Esophagus squamous epithelium (tissue), 5 donors: ENCODE measurements around the gene MXD3. TPM values are rescaled to one million over a fixed set of nuclear protein-coding genes. Genes with fewer than 3 reads are reported as not detected.

Experiments
- DNase-seq: peaks from one replicate; lab custom pipeline; 2025; lab: John Stamatoyannopoulos, UW
- H3K27ac ChIP-seq, 4 donors: fragments of 200-600 bp; sonication (generic); one replicate each; pipeline ENCODE4 v1.5.1; 2016 to 2019; ENCODE audit warnings: mild to moderate bottlenecking in 1 of 4
- H3K27me3 ChIP-seq, 4 donors: fragments of 200-600 bp; sonication (generic); 1 replicate in 3 of 4; 2 replicates in 1 of 4; pipeline versions ENCODE4 v1.5.1 to v1.6.0; 2017 to 2021; ENCODE audit warnings: antibody characterized with exemption in 1 of 4
- H3K36me3 ChIP-seq, 3 donors: fragments of 200-600 bp; sonication (generic); one replicate each; pipeline ENCODE4 v1.5.1; 2016 to 2019
- H3K4me1 ChIP-seq, 3 donors: fragments of 200-600 bp; sonication (generic); one replicate each; pipeline ENCODE4 v1.5.1; 2017 to 2019
- H3K4me3 ChIP-seq, 4 donors: fragments of 200-600 bp; sonication (generic); 1 replicate in 3 of 4; 2 replicates in 1 of 4; pipeline ENCODE4 v1.5.1; 2016 to 2019; ENCODE audit warnings: mild to moderate bottlenecking in 2 of 4, moderate library complexity in 1 of 4
- H3K9me3 ChIP-seq, 3 donors: fragments of 200-600 bp; sonication (generic); one replicate each; pipeline ENCODE4 v1.5.1; 2016 to 2019
- POLR2A ChIP-seq, 4 donors: fragments of 450-650 bp; IDR thresholded peaks; one replicate each; pipeline ENCODE4 v1.6.1; 2017; ENCODE audit warnings: antibody characterized with exemption in 4 of 4, mild to moderate bottlenecking in 4 of 4, moderate library complexity in 3 of 4
- WGBS, 2 donors: methylation state at CpG; one replicate each; pipeline ENCODE4 v1.1.5; 2018; 5-methylcytosine and 5-hydroxymethylcytosine counted together
- intact Hi-C: fragments of 100-400 bp; cut with DNase I; formaldehyde crosslinking; loops from one replicate; pipeline ENCODE4 v1.15.0; 2022
- total RNA-seq, 4 donors: library from RNA; depleted of rRNA; stranded (reverse); fragments of >200 nt; gene quantifications; one replicate each; pipeline ENCODE4 v1.1.0, GENCODE V29; 2016
- TF ChIP-seq, protein P1 (sequence below), 6 experiments: fragments of 450-650 bp in 4 of 6; fragments of 200-600 bp in 2 of 6; sonication (generic) in 2 of 6; IDR thresholded peaks; one replicate each; pipeline ENCODE4 v1.5.1; 2016 to 2019; ENCODE audit warnings: antibody characterized with exemption in 6 of 6, mild to moderate bottlenecking in 4 of 6, moderate library complexity in 4 of 6
- donor health status: DM: yes; HTN: yes; CAD: no.

MXD3 gene
- total RNA-seq, 4 donors from 2014 or later: 7.4 to 15.3 (median 9.5) TPM

DNA sequence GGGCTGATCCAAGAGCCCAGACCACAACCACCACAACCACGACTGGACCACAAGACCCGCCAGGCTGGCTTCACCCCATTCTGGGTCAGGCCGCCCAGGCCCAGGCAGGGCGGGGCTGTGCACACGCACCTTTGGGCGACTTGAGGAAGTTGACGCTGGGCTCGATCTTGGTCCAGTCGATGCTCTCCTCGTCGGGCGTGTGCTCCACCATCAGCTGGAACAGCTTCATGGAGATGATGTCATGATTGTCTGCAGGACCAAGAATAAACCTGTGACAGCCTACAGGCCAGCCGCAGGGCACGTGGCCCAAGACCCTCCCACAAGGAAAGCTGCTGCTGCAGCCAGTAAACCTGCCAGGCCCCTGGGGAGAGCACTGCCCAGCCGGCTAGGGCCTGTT is 22.5 kb upstream of the MXD3 start:
- H3K4me3 ChIP-seq: no peak overlapping the region
- H3K36me3 ChIP-seq: peaks cover 55 to 100% (median 75%) of the 10 kb centered on the region in 3 donors
- no peaks in the 10 kb centered on the region for H3K27me3 ChIP-seq
- H3K27ac ChIP-seq: no peak overlapping the region
- H3K4me1 ChIP-seq: peaks cover 0 to 5% (median 0%) of the 10 kb centered on the region in 3 donors
- 60 to 78% methylated on average over 1 to 4 of the region's 15 CpGs for whole genome bisulfite sequencing, 2 donors
- intact Hi-C loops: no loop called here
- no peak for TF ChIP-seq POLR2A (IDR thresholded peaks at IDR 0.05)
- TF ChIP-seq, protein P1, sequence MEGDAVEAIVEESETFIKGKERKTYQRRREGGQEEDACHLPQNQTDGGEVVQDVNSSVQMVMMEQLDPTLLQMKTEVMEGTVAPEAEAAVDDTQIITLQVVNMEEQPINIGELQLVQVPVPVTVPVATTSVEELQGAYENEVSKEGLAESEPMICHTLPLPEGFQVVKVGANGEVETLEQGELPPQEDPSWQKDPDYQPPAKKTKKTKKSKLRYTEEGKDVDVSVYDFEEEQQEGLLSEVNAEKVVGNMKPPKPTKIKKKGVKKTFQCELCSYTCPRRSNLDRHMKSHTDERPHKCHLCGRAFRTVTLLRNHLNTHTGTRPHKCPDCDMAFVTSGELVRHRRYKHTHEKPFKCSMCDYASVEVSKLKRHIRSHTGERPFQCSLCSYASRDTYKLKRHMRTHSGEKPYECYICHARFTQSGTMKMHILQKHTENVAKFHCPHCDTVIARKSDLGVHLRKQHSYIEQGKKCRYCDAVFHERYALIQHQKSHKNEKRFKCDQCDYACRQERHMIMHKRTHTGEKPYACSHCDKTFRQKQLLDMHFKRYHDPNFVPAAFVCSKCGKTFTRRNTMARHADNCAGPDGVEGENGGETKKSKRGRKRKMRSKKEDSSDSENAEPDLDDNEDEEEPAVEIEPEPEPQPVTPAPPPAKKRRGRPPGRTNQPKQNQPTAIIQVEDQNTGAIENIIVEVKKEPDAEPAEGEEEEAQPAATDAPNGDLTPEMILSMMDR (IDR thresholded peaks at IDR 0.05): no peak
- H3K9me3 ChIP-seq: no peaks in the 10 kb centered on the region
- DNase-seq: no peak

DNA sequence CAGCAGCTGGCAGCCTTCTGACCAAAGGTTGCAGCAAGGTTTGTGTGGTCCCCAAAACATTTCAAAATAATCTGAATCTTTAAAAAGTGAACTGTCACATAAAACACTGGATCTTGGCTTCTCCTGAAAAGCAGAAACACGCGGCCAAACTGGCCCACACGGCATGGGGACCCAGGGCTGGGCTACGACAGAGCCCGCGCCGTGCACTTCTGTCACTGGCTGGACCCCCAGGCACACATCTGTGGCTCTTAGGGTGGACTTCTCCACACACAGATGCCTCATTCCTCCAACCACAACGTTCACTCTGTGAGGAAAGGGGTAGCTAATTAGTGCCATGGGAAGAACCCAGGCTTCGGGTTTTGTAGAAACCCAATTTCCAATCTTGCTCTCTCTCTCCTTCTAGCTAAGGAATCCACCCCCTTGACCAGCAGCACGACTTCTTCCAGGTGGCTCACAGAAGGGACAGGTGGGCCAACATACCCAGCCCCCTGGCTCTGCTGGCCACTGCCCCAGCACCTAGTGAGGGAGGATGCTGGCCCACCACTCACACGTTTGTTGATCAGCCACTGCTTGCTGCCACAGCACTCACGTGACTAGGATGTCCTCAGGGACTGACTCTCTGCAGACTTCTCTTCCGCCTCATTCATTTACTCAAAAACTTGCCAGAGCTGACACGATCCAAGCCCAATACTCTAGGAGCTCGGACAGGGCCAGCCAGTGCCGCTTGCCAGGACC is 21.9 kb upstream of the MXD3 start:
- no peak overlapping the region for H3K27ac ChIP-seq
- H3K36me3 ChIP-seq: peaks cover 55 to 100% (median 75%) of the 10 kb centered on the region in 3 donors
- WGBS, 2 donors: 86 to 91% methylated on average over 11 to 14 of the region's 16 CpGs
- H3K4me3 ChIP-seq: no peak overlapping the region
- intact Hi-C loops: no loop called here
- no peaks in the 10 kb centered on the region for H3K9me3 ChIP-seq
- H3K27me3 ChIP-seq: no peaks in the 10 kb centered on the region
- DNase-seq: no peak
- TF ChIP-seq, protein P1 (IDR thresholded peaks at IDR 0.05): no peak
- TF ChIP-seq POLR2A (IDR thresholded peaks at IDR 0.05): no peak
- no peaks in the 10 kb centered on the region for H3K4me1 ChIP-seq

DNA sequence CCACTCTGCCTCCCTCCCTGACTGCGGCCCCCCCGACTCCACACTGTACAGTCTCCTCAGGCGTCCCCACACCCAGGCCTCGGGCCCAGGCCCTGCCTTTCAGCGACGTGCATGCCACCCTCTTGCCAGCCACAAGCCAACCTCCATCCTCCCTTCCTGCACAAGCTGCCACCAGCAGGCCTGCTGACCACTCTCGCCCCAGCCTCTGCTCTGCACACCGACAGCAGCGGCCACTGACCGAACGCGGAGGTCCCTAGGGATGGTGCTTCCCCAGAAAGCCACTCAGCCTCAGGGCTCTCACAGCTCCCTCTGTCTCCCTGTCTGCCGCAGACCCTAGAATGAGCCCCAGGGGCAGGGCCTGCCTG is 21.2 kb upstream of the MXD3 start:
- no peaks in the 10 kb centered on the region for H3K27me3 ChIP-seq
- H3K36me3 ChIP-seq: peaks cover 49 to 100% (median 71%) of the 10 kb centered on the region in 3 donors
- H3K4me1 ChIP-seq: peaks cover 0 to 7% (median 4%) of the 10 kb centered on the region in 3 donors
- no peak overlapping the region for H3K27ac ChIP-seq
- no peak for DNase-seq
- TF ChIP-seq, protein P1 (IDR thresholded peaks at IDR 0.05): no peak
- TF ChIP-seq POLR2A (IDR thresholded peaks at IDR 0.05): no peak
- 90% methylated on average over 4 to 7 of the region's 13 CpGs for WGBS, 2 donors
- no peaks in the 10 kb centered on the region for H3K9me3 ChIP-seq
- H3K4me3 ChIP-seq: no peak overlapping the region
- intact Hi-C loops: no loop called here

DNA sequence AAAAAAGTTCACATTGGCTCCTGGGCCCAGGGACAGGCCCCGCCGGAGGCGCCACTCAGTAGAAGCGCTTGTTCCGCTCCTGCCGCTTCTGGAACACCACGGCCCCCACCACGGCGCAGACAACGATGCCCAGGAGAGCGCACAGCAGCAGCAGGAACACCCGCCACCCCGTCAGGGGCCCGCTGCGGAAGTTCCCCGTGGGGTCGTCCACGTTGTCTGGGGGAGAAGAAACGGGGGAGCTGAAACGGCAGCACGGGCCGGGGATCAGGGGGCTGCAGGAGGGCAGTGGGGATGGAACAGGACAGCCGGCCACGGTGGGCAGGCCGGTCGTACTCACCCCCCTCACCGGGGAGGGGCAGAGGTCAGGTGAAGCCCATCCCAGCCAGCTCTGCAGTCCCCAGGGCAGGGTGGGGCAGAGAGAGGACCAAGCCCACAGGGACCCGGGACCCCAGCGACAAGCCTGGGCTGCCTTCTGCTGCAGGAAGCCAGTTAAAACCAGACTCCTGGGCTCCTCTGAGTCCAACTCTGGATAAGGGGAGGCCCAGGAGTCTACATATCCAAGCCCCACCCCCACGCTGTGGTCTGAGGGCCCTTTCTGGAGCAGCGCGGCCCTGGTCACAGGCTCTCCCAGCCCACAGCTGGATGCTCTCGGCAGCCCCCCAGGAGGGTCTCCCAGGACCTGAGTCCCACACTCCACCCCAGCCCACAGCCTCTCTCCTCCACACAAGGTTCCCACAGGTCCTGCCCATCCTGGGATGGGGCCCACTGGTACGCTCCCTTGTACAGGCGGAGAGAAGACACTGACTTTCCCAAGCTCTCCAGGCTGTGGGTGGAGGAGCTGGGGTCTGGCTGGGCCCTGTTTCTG is 20.6 kb upstream of the MXD3 start:
- Histone ChIP-seq H3K36me3 (peaks cover 43 to 100% (median 65%) of the 10 kb centered on the region in 3 donors), H3K4me1 (peaks cover 0 to 11% (median 4%) of the 10 kb centered on the region in 3 donors), H3K27me3 (no peaks in the 10 kb centered on the region), H3K27ac (no peak overlapping the region), H3K9me3 (no peaks in the 10 kb centered on the region), H3K4me3 (no peak overlapping the region)
- WGBS, 2 donors: 82 to 90% methylated on average over 16 to 25 of the region's 35 CpGs
- TF ChIP-seq POLR2A (IDR thresholded peaks at IDR 0.05): no peak
- TF ChIP-seq, protein P1 (IDR thresholded peaks at IDR 0.05): no peak
- intact Hi-C loops: no loop called here
- no peak for DNase-seq
